Loucy (cell line): ENCODE measurements around the gene MVD.

Source experiments
- H2AFZ ChIP-seq: fragments of 200-600 bp; sonication (generic); 2 replicates; pipeline ENCODE4 v1.6.0; 2016; ENCODE audit warnings: antibody characterized with exemption, mild to moderate bottlenecking, low read length, moderate library complexity
- H3F3A ChIP-seq: fragments of 200-600 bp; 2 replicates; pipeline ENCODE4 v1.6.0; 2016; ENCODE audit warnings: antibody characterized with exemption, low read depth, mild to moderate bottlenecking
- H3K27me3 ChIP-seq: fragments of 200-600 bp; sonication (generic); 2 replicates; pipeline ENCODE4 v1.6.1; 2014; ENCODE audit warnings: low read length, mild to moderate bottlenecking; ENCODE audit not compliant: insufficient read depth, poor library complexity, severe bottlenecking
- H3K36me3 ChIP-seq: fragments of 200-600 bp; sonication (generic); 2 replicates; pipeline ENCODE4 v1.6.1; 2016; ENCODE audit warnings: low read length; ENCODE audit not compliant: insufficient read depth
- H3K4me1 ChIP-seq: fragments of 200-600 bp; sonication (generic); 2 replicates; pipeline ENCODE4 v1.5.1; 2014; ENCODE audit warnings: low read length, mild to moderate bottlenecking; ENCODE audit not compliant: insufficient read depth, poor library complexity, severe bottlenecking
- H3K4me2 ChIP-seq: fragments of 200-600 bp; sonication (generic); 2 replicates; pipeline ENCODE4 v1.6.0; 2014; ENCODE audit warnings: antibody characterized with exemption, low read length, low read depth, mild to moderate bottlenecking; ENCODE audit not compliant: poor library complexity, severe bottlenecking
- H3K4me3 ChIP-seq: fragments of 200-600 bp; sonication (generic); 2 replicates; pipeline ENCODE4 v1.5.1; 2014; ENCODE audit warnings: low read length, mild to moderate bottlenecking, mixed read lengths; ENCODE audit not compliant: poor library complexity, severe bottlenecking
- H3K79me2 ChIP-seq: fragments of 200-600 bp; sonication (generic); 2 replicates; pipeline ENCODE4 v1.6.1; 2014; ENCODE audit warnings: low read length; ENCODE audit not compliant: insufficient read depth
- H3K9ac ChIP-seq: fragments of 200-600 bp; sonication (generic); 2 replicates; pipeline ENCODE4 v1.6.0; 2014; ENCODE audit warnings: mild to moderate bottlenecking, low read depth, low read length, moderate library complexity; ENCODE audit not compliant: poor library complexity, severe bottlenecking
- H3K9me2 ChIP-seq: fragments of 200-600 bp; sonication (generic); replicated peaks from 2 replicates; pipeline ENCODE4 v1.6.1; 2016; ENCODE audit warnings: low read depth, low read length, mixed read lengths
- H3K9me3 ChIP-seq: fragments of 200-600 bp; sonication (generic); 2 replicates; pipeline ENCODE4 v1.6.1; 2014; ENCODE audit warnings: mild to moderate bottlenecking, antibody characterized with exemption, low read length, low read depth; ENCODE audit not compliant: insufficient read depth
- H4K20me1 ChIP-seq: fragments of 200-600 bp; sonication (generic); 2 replicates; pipeline ENCODE4 v1.6.0; 2014; ENCODE audit warnings: antibody characterized with exemption, low read length, mild to moderate bottlenecking; ENCODE audit not compliant: insufficient read depth, poor library complexity, severe bottlenecking
- CTCF ChIP-seq: fragments of 200-600 bp; sonication (generic); conservative IDR thresholded peaks from 2 replicates; pipeline ENCODE4 v1.5.1; 2014; ENCODE audit warnings: mild to moderate bottlenecking, antibody characterized with exemption, low read length
- EZH2phosphoT487 ChIP-seq: fragments of 200-600 bp; IDR thresholded peaks from 2 replicates; pipeline ENCODE4 v1.6.1; 2018; ENCODE audit warnings: antibody characterized with exemption, mild to moderate bottlenecking, moderate library complexity, borderline replicate concordance

The MVD gene

DNA sequence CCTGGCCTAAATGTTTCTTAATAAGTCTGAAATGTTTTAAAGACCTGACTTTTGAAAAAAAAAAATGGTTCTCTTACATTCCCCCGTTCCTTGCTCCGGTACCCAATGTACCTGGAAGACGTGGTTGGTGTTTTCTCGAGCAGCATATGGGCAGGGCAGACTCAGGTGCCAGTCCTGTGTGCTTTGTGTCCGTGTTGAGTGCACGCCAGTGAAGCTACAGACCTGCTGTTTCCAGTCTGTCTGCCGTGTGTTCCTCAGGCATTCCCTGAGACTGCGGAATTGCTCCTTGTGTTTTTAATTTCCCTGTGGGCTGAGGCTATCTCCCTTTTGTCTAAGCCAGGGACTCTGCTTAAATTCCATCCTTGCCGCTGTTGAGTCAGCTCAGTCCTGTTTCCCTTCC, 36.2 kb downstream of the MVD start:
- no peaks in the 10 kb centered on the region for H3K9me2 ChIP-seq
- TF ChIP-seq CTCF (no peak), EZH2phosphoT487 (no peak)
- H3K27me3 ChIP-seq, result no peaks in the 10 kb centered on the region
- H3K79me2 ChIP-seq, result no peaks in the 10 kb centered on the region
- H4K20me1 ChIP-seq, result no peaks in the 10 kb centered on the region
- no peak overlapping the region for H3K4me3 ChIP-seq
- H3K4me2 ChIP-seq, result no peak overlapping the region
- H3K36me3 ChIP-seq, result peaks cover 38% of the 10 kb centered on the region; the same call in 1 of the 2 replicates
- no peaks in the 10 kb centered on the region for H3K4me1 ChIP-seq
- no peak overlapping the region for H3K9ac ChIP-seq
- H3K9me3 ChIP-seq, result no peaks in the 10 kb centered on the region
- no peaks in the 10 kb centered on the region for H3F3A ChIP-seq
- H2AFZ ChIP-seq, result no peak overlapping the region

GRCh38 chr16:88624977-88625576, 37.8 kb downstream of the MVD start:
- Histone ChIP-seq H2AFZ (no peak overlapping the region), H4K20me1 (no peaks in the 10 kb centered on the region), H3K9ac (no peak overlapping the region), H3F3A (no peaks in the 10 kb centered on the region), H3K4me2 (no peak overlapping the region), H3K9me2 (no peaks in the 10 kb centered on the region), H3K36me3 (peaks cover 33% of the 10 kb centered on the region; the same call in 1 of the 2 replicates), H3K9me3 (no peaks in the 10 kb centered on the region), H3K79me2 (no peaks in the 10 kb centered on the region), H3K4me3 (no peak overlapping the region), H3K4me1 (no peaks in the 10 kb centered on the region), H3K27me3 (no peaks in the 10 kb centered on the region)
- TF ChIP-seq EZH2phosphoT487 (no peak), CTCF (no peak)

DNA sequence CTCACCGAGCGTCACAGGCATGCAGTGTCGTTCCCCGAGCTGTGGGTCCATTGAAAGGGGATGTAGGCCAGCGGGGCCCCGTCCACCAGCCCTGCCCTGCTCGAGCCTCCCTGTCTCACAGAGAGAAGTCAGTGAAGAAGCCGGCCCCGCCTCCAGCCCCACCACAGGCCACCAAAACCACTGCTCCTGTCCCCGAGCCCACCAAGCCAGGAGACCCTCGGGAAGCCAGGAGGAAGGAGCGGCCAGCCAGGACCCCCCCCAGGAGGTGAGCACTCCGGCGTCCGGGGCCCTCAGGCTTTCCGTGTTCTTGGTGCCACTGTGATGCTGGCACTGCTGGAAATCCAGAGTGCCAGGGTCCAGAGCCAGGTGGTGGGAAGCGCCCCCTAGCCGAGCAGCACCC, 38.4 kb downstream of the MVD start:
- Histone ChIP-seq H3K4me1 (no peaks in the 10 kb centered on the region), H4K20me1 (no peaks in the 10 kb centered on the region), H3F3A (no peaks in the 10 kb centered on the region), H3K9ac (no peak overlapping the region), H3K4me3 (no peak overlapping the region), H3K27me3 (no peaks in the 10 kb centered on the region), H3K9me2 (no peaks in the 10 kb centered on the region), H3K4me2 (no peak overlapping the region), H3K9me3 (no peaks in the 10 kb centered on the region), H2AFZ (no peak overlapping the region), H3K79me2 (no peaks in the 10 kb centered on the region), H3K36me3 (peaks cover 32% of the 10 kb centered on the region; the same call in 1 of the 2 replicates)
- TF ChIP-seq CTCF (no peak), EZH2phosphoT487 (no peak)
